IMR-90 (cell line): ENCODE measurements around the gene MORF4L2. TPM values are rescaled to one million over a fixed set of nuclear protein-coding genes. Genes with fewer than 3 reads are reported as not detected.

Experiments
- ATAC-seq: fragments of 200-7000 bp; cut with Tn5 transposase; 2 replicates; pipeline ENCODE4 v1.9.1; 2020; ENCODE audit warnings: low read depth, mild to moderate bottlenecking, moderate library complexity
- BruUV-seq: library from RNA; stranded (reverse); fragments of 400-500 nt; replicated peaks from 2 replicates; lab custom pipeline; 2021; lab: Mats Ljungman, UMichigan
- CTCF ChIA-PET: fragments of 300-600 bp; formaldehyde crosslinking; extraction: SDS; loops from one replicate; lab custom pipeline; 2021; ENCODE audit warnings: antibody characterized with exemption; lab: Yijun Ruan, JAX
- POLR2A ChIA-PET: fragments of 300-600 bp; sonication (Branson Sonifier 250); formaldehyde crosslinking; loops from one replicate; lab custom pipeline; 2022; ENCODE audit warnings: antibody characterized with exemption; ENCODE audit not compliant: unreplicated experiment; lab: Charles Lee
- DNase-seq: peaks from one replicate; pipeline ENCODE4 v3.0.0; 2013
- H2AFZ ChIP-seq: replicated peaks from 2 replicates; pipeline ENCODE3; 2013; ENCODE audit warnings: low read length, mild to moderate bottlenecking; ENCODE audit not compliant: poor library complexity
- H2AK5ac ChIP-seq: 2 replicates; pipeline ENCODE4 v1.6.1; 2013; ENCODE audit warnings: low read depth, low read length, inconsistent platforms
- H2AK9ac ChIP-seq: replicated peaks from 2 replicates; pipeline ENCODE3; 2013; ENCODE audit warnings: mild to moderate bottlenecking, low read depth, low read length, moderate library complexity; ENCODE audit not compliant: poor library complexity
- H2BK120ac ChIP-seq: 2 replicates; pipeline ENCODE4 v1.6.1; 2013; ENCODE audit warnings: low read depth, low read length, inconsistent platforms
- H2BK15ac ChIP-seq: 3 replicates; pipeline ENCODE4 v1.6.1; 2013; ENCODE audit warnings: low read depth, low read length, inconsistent platforms
- H2BK20ac ChIP-seq: 2 replicates; pipeline ENCODE4 v1.6.1; 2013; ENCODE audit warnings: low read depth, mild to moderate bottlenecking, inconsistent platforms, low read length, moderate library complexity
- H2BK5ac ChIP-seq: 2 replicates; pipeline ENCODE4 v1.6.1; 2013; ENCODE audit warnings: mild to moderate bottlenecking, low read depth, low read length, inconsistent platforms; ENCODE audit not compliant: poor library complexity, severe bottlenecking
- H3K14ac ChIP-seq: replicated peaks from 2 replicates; pipeline ENCODE4 v1.6.1; 2013; ENCODE audit warnings: low read depth, low read length, inconsistent platforms
- H3K18ac ChIP-seq: 2 replicates; pipeline ENCODE4 v1.6.1; 2013; ENCODE audit warnings: low read depth, low read length, control low read depth
- H3K23ac ChIP-seq: 2 replicates; pipeline ENCODE4 v1.6.1; 2013; ENCODE audit warnings: low read depth, low read length, inconsistent platforms
- H3K27ac ChIP-seq: 2 replicates; pipeline ENCODE4 v1.5.1; 2013; ENCODE audit warnings: mild to moderate bottlenecking, control low read depth, low read length; ENCODE audit not compliant: insufficient read depth
- H3K27me3 ChIP-seq: 2 replicates; pipeline ENCODE4 v1.6.1; 2013; ENCODE audit warnings: low read length; ENCODE audit not compliant: control insufficient read depth, insufficient read depth
- H3K36me3 ChIP-seq: 2 replicates; pipeline ENCODE4 v1.6.1; 2013; ENCODE audit warnings: low read length, mixed read lengths; ENCODE audit not compliant: control insufficient read depth, insufficient read depth
- H3K4ac ChIP-seq: 2 replicates; pipeline ENCODE4 v1.6.1; 2013; ENCODE audit warnings: low read depth, low read length, inconsistent platforms
- H3K4me1 ChIP-seq: 2 replicates; pipeline ENCODE4 v1.6.1; 2013; ENCODE audit warnings: low read length, mixed read lengths; ENCODE audit not compliant: control insufficient read depth, insufficient read depth
- H3K4me2 ChIP-seq: 2 replicates; pipeline ENCODE4 v1.6.1; 2013; ENCODE audit warnings: low read depth, mild to moderate bottlenecking, control low read depth, low read length, moderate library complexity
- H3K4me3 ChIP-seq: 2 replicates; pipeline ENCODE4 v1.5.1; 2013; ENCODE audit warnings: low read depth, mild to moderate bottlenecking, control low read depth, low read length, moderate library complexity; ENCODE audit not compliant: insufficient read depth
- H3K56ac ChIP-seq: 2 replicates; pipeline ENCODE4 v1.6.1; 2013; ENCODE audit warnings: low read length, inconsistent platforms; ENCODE audit not compliant: insufficient read depth; ENCODE audit errors: extremely low read depth
- H3K79me1 ChIP-seq, 2 experiments: 2 replicates each; pipeline ENCODE4 v1.6.1; 2013; ENCODE audit warnings: low read length in 2 of 2, inconsistent platforms in 1 of 2, low read depth in 1 of 2
- H3K9ac ChIP-seq: 2 replicates; pipeline ENCODE4 v1.6.1; 2013; ENCODE audit warnings: low read depth, low read length, control low read depth
- H3K9me1 ChIP-seq: 2 replicates; pipeline ENCODE4 v1.6.1; 2013; ENCODE audit warnings: low read length, inconsistent platforms; ENCODE audit not compliant: insufficient read depth
- H3K9me3 ChIP-seq: 2 replicates; pipeline ENCODE4 v1.6.1; 2013; ENCODE audit warnings: low read length; ENCODE audit not compliant: control insufficient read depth, insufficient read depth
- H4K20me1 ChIP-seq: 2 replicates; pipeline ENCODE4 v1.6.1; 2013; ENCODE audit warnings: low read length, inconsistent platforms; ENCODE audit not compliant: insufficient read depth
- H4K5ac ChIP-seq: 2 replicates; pipeline ENCODE4 v1.6.1; 2013; ENCODE audit warnings: mild to moderate bottlenecking, low read depth, low read length, control low read depth
- H4K8ac ChIP-seq, 2 experiments: 2 replicates each; pipeline ENCODE4 v1.6.1; 2013; ENCODE audit warnings: low read depth in 2 of 2, low read length in 2 of 2, control low read depth in 1 of 2, inconsistent platforms in 1 of 2
- H4K91ac ChIP-seq: 2 replicates; pipeline ENCODE4 v1.6.1; 2013; ENCODE audit warnings: low read depth, low read length, inconsistent platforms; ENCODE audit not compliant: insufficient read depth
- BHLHE40 ChIP-seq: fragments of 150-350 bp; IDR thresholded peaks from 2 replicates; pipeline ENCODE4 v1.6.1; 2016; ENCODE audit warnings: mild to moderate bottlenecking, low read depth, low read length
- CEBPB ChIP-seq: IDR thresholded peaks from 2 replicates; pipeline ENCODE4 v1.6.1; 2012; ENCODE audit warnings: low read depth, low read length, improper control_type of control experiment
- CHD1 ChIP-seq: IDR thresholded peaks from 2 replicates; pipeline ENCODE4 v1.6.1; 2012; ENCODE audit warnings: low read depth, low read length, improper control_type of control experiment
- FOS ChIP-seq: fragments of 150-350 bp; IDR thresholded peaks from 2 replicates; pipeline ENCODE4 v1.6.1; 2016; ENCODE audit warnings: low read depth, low read length
- MAFK ChIP-seq: IDR thresholded peaks from 2 replicates; pipeline ENCODE4 v1.6.1; 2012; ENCODE audit warnings: low read depth, low read length, improper control_type of control experiment
- MAZ ChIP-seq: IDR thresholded peaks from 2 replicates; pipeline ENCODE4 v1.6.1; 2012; ENCODE audit warnings: low read depth, mild to moderate bottlenecking, low read length, improper control_type of control experiment, moderate library complexity, borderline replicate concordance
- MXI1 ChIP-seq: IDR thresholded peaks from 2 replicates; pipeline ENCODE4 v1.6.1; 2012; ENCODE audit warnings: low read depth, mild to moderate bottlenecking, low read length, moderate library complexity, borderline replicate concordance
- NFE2L2 ChIP-seq: fragments of 150-350 bp; IDR thresholded peaks from 2 replicates; pipeline ENCODE4 v1.6.1; 2016; ENCODE audit warnings: low read depth, mild to moderate bottlenecking, low read length
- POLR2A ChIP-seq: IDR thresholded peaks from 2 replicates; pipeline ENCODE4 v1.6.1; 2012; ENCODE audit warnings: mild to moderate bottlenecking, low read depth, low read length
- RAD21 ChIP-seq: IDR thresholded peaks from 2 replicates; pipeline ENCODE4 v1.6.1; 2012; ENCODE audit warnings: low read length, improper control_type of control experiment
- RCOR1 ChIP-seq: IDR thresholded peaks from 2 replicates; pipeline ENCODE4 v1.6.1; 2012; ENCODE audit warnings: mild to moderate bottlenecking, low read length, improper control_type of control experiment; ENCODE audit not compliant: insufficient replicate concordance
- RFX5 ChIP-seq: IDR thresholded peaks from 2 replicates; pipeline ENCODE4 v1.8.0; 2012; ENCODE audit warnings: low read depth, mild to moderate bottlenecking, low read length, moderate library complexity
- SMC3 ChIP-seq: fragments of 150-350 bp; IDR thresholded peaks from 2 replicates; pipeline ENCODE4 v1.6.1; 2016; ENCODE audit warnings: low read depth, mild to moderate bottlenecking, antibody characterized with exemption, low read length, moderate library complexity
- WGBS, 2 experiments: methylation state at CpG; one replicate each; pipeline versions ENCODE4 v1.1.5 to v1.1.7; 2013; ENCODE audit warnings: missing lambda C conversion rate in 2 of 2; ENCODE audit not compliant: insufficient read length in 1 of 2; ENCODE audit errors: extremely low coverage in 2 of 2; 5-methylcytosine and 5-hydroxymethylcytosine counted together
- dilution Hi-C: fragments of 300-500 bp; cut with HindIII; formaldehyde crosslinking; loops from one replicate; pipeline ENCODE4 v1.14.3; 2018; ENCODE audit warnings: low sequenced_read_pairs; ENCODE audit not compliant: unreplicated experiment
- in situ Hi-C: fragments of 300-500 bp; cut with MboI; formaldehyde crosslinking; loops from 3 replicates; pipeline ENCODE4 v1.14.3; 2019; ENCODE audit warnings: low sequenced_read_pairs, inconsistent platforms, mixed read lengths
- intact Hi-C: fragments of 100-400 bp; cut with micrococcal nuclease; formaldehyde crosslinking; loops from 2 replicates; pipeline ENCODE4 v1.10.0; 2022
- polyA plus RNA-seq, 3 experiments: library from polyadenylated mRNA; depleted of rRNA; stranded (reverse); fragments of >200 nt; gene quantifications; 2 replicates each; pipeline ENCODE4 v1.2.3, GENCODE V29; 2012; ENCODE audit warnings: low replicate concordance in 1 of 3
- total RNA-seq: library from RNA; depleted of rRNA; stranded (reverse); fragments of >200 nt; gene quantifications from 2 replicates; pipeline ENCODE4 v1.2.3, GENCODE V29; 2012
- TF ChIP-seq, protein P1 (sequence below): fragments of 150-350 bp; IDR thresholded peaks from 2 replicates; pipeline ENCODE4 v1.6.1; 2017; ENCODE audit warnings: mild to moderate bottlenecking, antibody characterized with exemption, low read length, low read depth
- TF ChIP-seq, protein P2 (sequence below): conservative IDR thresholded peaks from 2 replicates; pipeline ENCODE4 v1.5.1; 2012; ENCODE audit warnings: mild to moderate bottlenecking, low read depth, low read length, improper control_type of control experiment
- TF ChIP-seq, protein P3 (sequence below): fragments of 150-350 bp; IDR thresholded peaks from 2 replicates; pipeline ENCODE4 v1.6.1; 2016; ENCODE audit warnings: low read depth, mild to moderate bottlenecking, low read length, moderate library complexity, borderline replicate concordance

MORF4L2 gene
- total and polyA plus RNA-seq, 2 of the 4 experiments (the other 2 are of a cell fraction): 795 to 1,218 TPM

DNA sequence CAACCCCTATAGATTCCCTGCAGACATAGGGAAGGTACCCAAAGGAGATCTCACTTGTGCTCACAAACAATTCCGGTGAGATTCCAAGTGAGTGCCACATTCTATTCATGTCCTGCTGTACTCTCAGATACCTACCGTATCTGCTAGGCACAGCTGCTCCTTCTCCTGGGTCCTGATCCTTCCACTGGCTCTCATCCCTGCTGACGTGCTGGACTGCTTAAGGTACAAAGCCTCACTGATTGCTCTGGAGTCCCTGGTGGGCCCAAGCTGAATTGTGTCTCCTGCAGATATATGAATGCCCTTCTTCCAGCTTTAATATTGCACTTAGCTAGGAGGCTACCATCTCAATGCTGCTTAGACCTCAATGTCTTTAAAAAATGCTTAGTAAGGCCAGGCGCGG is 55.4 kb downstream of the MORF4L2 start:
- Histone ChIP-seq H2BK5ac (no peak overlapping the region), H3K9ac (no peak overlapping the region), H3K27me3 (no peaks in the 10 kb centered on the region), H3K14ac (no peak overlapping the region), H2AFZ (no peak overlapping the region), H2BK20ac (no peak overlapping the region), H2BK120ac (no peak overlapping the region), H4K91ac (no peak overlapping the region), H4K8ac (no peak overlapping the region), H3K4me1 (no peaks in the 10 kb centered on the region), H3K36me3 (no peaks in the 10 kb centered on the region), H2AK9ac (no peak overlapping the region), H3K9me3 (no peaks in the 10 kb centered on the region), H2AK5ac (no peak overlapping the region), H3K4me3 (no peak overlapping the region), H2BK15ac (no peak overlapping the region), H4K5ac (no peak overlapping the region), H3K4me2 (no peak overlapping the region), H3K23ac (no peak overlapping the region), H3K4ac (no peak overlapping the region), H3K18ac (no peak overlapping the region), H3K56ac (no peak overlapping the region), H3K9me1 (peaks cover 3% of the 10 kb centered on the region; the same call in 1 of the 2 replicates), H3K79me1 (peaks cover 0 to 7% of the 10 kb centered on the region in 2 experiments; a peak in 1 of 4 replicates), H4K20me1 (no peaks in the 10 kb centered on the region), H3K27ac (no peak overlapping the region)
- intact Hi-C loops: loop anchor here (2.0 to 10.0 kb wide), 3 partner anchors 56 to 94 kb away; partner anchors contain the start of gene MORF4L2
- ATAC-seq (no peak), DNase-seq (no peak)
- POLR2A ChIA-PET: no interaction called here
- WGBS, 2 experiments: 90% methylated on average over 5 of the region's 5 CpGs; no CpG with 5 or more reads in 1 of the 2 experiments
- TF ChIP-seq RAD21 (no peak), MXI1 (no peak), FOS (no peak), RFX5 (no peak), RCOR1 (no peak), BHLHE40 (no peak), MAFK (no peak), SMC3 (no peak), CEBPB (no peak), POLR2A (no peak), CHD1 (no peak), NFE2L2 (no peak), MAZ (no peak)
- TF ChIP-seq, protein P1, sequence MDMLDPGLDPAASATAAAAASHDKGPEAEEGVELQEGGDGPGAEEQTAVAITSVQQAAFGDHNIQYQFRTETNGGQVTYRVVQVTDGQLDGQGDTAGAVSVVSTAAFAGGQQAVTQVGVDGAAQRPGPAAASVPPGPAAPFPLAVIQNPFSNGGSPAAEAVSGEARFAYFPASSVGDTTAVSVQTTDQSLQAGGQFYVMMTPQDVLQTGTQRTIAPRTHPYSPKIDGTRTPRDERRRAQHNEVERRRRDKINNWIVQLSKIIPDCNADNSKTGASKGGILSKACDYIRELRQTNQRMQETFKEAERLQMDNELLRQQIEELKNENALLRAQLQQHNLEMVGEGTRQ: no peak
- TF ChIP-seq, protein P2, sequence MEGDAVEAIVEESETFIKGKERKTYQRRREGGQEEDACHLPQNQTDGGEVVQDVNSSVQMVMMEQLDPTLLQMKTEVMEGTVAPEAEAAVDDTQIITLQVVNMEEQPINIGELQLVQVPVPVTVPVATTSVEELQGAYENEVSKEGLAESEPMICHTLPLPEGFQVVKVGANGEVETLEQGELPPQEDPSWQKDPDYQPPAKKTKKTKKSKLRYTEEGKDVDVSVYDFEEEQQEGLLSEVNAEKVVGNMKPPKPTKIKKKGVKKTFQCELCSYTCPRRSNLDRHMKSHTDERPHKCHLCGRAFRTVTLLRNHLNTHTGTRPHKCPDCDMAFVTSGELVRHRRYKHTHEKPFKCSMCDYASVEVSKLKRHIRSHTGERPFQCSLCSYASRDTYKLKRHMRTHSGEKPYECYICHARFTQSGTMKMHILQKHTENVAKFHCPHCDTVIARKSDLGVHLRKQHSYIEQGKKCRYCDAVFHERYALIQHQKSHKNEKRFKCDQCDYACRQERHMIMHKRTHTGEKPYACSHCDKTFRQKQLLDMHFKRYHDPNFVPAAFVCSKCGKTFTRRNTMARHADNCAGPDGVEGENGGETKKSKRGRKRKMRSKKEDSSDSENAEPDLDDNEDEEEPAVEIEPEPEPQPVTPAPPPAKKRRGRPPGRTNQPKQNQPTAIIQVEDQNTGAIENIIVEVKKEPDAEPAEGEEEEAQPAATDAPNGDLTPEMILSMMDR: no peak
- TF ChIP-seq, protein P3, sequence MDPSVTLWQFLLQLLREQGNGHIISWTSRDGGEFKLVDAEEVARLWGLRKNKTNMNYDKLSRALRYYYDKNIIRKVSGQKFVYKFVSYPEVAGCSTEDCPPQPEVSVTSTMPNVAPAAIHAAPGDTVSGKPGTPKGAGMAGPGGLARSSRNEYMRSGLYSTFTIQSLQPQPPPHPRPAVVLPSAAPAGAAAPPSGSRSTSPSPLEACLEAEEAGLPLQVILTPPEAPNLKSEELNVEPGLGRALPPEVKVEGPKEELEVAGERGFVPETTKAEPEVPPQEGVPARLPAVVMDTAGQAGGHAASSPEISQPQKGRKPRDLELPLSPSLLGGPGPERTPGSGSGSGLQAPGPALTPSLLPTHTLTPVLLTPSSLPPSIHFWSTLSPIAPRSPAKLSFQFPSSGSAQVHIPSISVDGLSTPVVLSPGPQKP: no peak
- BruUV-seq: no TSS peak
- dilution Hi-C loops: no loop called here
- in situ Hi-C loops: no loop called here
- CTCF ChIA-PET: no interaction called here
